Stimulated activated CD4-positive, alpha-beta T cell treated with anti-CD3 and anti-CD28 coated beads, Interleukin-2, amount 100 ng/mL, for 24 hours (primary cell): ENCODE measurements around the gene OSBPL10.
"Not testable (repeated sequence)": the region's sequence is repeated elsewhere in the genome, so short reads cannot be mapped to it uniquely, and the experiment has no call there.

Experiments
- DNase-seq, 2 donors: peaks; one replicate each; pipeline ENCODE4 v3.0.0-alpha.2; 2020

The OSBPL10 gene

DNA sequence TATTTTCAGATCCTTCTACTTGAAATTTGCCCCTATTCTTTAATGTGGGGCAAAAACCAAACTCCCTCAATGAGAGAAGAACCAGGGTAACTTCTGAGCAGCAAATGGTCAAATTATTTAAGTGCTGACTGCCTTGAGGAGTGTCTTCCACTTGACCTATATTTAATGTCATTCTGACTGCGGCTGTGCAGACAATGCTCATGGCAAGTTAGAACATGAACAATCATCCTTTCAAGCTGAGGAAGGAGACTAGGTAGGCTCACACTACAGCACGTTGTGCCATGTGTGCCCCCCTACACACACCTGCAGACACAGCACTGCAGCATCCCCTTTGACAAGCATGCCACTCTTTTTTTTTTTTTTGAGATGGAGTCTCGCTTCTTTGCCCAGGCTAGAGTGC is 98.2 kb downstream of the OSBPL10 start:
- no peak for DNase-seq

DNA sequence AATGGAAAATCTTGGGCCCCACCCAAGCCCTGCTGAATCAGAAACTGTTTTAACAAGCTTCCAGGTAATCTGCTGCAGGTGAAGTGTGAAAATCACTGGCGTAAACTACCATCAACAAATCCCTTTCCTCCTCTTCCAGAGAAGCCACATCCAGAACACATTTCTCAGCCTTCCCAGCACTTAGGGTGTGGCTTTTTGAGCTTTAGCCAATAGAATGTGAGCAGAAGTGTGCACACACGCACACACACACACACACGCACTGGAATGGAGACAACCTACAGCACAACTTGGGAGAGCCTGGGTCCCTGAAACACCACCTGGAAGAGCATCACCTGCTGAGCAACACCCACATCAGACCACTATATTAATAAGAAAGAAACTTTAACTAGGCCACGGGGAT is 98.6 kb downstream of the OSBPL10 start:
- DNase-seq: no peak

DNA sequence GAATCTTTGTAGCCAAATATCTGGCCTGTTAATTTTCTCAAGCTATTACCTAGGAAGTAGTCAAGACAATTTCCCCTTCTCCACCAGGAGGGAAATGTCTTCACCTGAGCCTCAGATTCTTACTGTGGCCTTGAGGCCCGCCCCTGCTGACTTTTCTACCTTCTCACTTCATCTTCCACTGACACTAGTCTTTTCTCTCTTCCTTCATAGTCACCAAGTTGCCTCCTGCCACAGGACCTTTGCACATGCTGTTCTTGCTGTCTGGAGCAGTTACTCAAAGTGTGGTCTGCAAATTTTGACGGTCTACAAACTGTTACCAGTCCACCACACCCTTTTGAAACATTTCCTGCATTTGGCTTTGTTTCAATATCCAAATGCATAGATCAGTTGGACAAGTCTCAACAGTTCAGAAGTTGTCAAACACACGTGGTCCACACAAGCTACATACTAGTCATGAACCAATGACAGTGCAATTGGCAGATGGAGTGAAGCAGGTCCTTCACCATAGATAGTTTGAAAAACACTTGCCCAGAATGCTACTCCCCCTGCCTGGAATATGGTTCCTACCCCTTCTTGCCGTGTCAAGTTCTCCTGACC is 100.5 kb downstream of the OSBPL10 start:
- DNase-seq: no peak

DNA sequence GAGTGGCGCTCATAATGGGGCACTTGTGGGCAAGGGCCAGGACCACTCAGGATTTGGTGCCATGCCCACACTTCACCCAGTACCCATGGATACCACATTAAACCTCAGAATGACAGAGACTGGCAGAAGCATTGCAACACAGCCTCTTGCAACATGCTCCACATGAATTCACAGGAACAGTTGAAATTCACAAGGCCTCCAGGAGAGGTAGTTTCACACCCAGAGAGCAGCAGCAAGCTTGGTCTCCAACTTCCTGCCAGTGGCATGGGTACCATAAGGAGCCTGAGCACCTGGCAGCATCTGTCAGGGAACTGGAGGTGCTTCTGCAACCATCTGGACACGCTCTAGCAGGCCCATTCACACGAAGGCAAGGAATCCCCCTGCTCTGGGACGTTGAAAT is 101.0 kb downstream of the OSBPL10 start:
- DNase-seq: no peak

DNA sequence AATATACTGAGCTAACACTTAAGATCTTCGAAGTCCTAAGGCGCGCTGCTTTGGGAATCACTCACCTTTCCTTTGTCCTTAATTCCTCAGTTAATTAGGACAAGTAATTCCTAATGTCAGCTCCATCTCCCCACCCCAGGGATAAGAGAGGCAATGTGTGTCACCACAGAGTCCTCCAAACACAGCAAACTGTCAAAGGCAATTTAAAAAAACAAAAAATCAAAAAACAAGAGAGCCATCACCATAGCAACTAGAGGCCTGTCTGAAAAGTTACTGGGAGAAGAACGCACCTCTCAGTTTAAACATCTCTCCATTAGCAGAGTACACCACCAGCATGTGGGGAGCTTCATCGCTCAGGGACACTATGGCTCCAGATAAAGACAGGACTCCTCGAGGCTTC is 101.7 kb downstream of the OSBPL10 start:
- DNase-seq: no peak

DNA sequence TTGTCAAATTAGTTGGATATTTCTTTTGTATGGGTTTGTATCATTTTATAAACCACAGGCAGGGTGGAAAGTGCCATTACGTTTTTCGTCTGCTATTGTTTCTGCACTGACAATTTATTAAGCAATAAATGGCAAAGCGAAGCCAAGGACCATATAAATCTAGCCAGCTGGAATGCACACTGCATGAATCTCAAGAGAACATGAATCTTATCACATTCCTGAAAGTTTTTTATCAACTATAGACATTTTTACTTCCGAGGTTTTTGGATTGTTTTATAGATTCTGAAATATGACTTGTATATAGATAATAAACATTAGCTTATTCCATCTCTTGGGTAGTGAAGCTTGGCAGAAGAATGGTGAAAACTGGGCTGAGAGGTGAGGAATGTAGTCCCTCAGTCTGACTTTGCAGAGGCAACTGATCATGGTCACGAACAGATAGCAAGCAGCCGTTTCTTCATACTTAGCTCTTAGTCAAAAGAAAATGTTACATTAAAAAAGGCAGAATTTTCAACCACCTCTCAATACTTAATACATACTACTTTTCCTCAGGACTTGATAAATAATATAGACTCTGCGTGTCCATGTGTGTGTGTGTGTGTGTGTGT is 102.7 kb downstream of the OSBPL10 start:
- DNase-seq: no peak

DNA sequence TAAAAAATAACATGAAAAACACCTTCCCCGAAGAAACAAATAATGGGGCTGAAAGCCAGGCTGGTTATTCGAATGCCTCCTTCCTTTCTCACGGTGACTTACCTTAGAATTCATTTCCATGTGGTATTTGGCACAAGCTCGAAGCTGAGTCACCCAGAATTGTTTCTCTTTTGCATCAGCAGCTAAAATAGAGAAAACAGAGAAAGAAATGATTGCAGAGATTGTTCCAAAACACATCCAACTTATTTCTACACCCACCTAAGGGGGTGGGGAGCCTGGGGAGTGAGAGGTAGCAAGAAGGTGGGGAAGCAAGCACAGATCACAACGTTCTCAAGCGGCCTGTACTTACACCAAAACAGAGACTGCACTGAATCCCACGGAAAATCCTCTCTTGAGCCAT is 104.7 kb downstream of the OSBPL10 start:
- DNase-seq: no peak

DNA sequence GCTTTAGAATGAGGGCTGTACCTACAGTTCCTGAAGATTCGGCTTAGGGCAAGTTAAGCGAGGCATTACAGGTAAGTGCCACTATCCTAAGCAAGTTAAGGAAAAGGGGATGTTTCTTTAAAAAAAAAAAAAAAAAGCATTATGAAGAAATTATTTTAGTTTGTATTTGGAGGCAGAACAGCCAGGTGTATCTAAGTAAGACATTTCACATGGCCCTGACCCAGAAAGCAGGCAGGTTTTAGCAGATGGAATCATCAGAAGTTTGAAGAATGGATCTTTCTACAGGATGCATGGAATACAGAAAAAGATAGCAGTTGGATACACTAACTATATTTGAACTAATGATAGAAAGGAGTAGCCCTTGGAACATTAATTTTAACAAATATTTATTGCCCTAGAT is 105.6 kb downstream of the OSBPL10 start:
- DNase-seq: no peak

DNA sequence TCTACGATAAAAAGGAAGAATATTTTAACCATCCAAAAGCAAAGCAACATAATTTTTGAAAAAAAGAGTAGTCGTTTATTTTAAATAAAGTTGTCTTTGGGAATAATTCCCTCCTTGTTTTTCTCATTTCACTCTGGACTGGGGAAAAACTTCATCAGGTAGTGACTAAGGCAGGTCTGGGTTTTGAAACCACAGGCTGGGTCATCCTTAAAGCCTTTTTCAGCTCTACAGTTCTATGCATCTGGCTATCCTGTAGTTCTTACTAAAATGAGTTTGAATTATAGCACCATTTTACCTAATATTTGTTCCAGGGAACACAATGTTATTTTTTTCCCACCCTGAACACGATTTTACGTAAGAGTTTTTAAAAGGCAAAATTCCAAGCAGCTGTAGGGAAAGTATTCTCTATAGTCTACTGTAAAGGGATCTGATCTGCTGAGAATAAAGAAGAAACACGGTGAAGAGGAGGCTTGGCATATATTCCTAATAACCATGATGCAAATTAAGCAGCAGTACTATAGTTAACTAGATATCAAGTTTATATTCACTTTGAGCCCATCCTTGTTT is 107.7 kb downstream of the OSBPL10 start:
- no peak for DNase-seq

DNA sequence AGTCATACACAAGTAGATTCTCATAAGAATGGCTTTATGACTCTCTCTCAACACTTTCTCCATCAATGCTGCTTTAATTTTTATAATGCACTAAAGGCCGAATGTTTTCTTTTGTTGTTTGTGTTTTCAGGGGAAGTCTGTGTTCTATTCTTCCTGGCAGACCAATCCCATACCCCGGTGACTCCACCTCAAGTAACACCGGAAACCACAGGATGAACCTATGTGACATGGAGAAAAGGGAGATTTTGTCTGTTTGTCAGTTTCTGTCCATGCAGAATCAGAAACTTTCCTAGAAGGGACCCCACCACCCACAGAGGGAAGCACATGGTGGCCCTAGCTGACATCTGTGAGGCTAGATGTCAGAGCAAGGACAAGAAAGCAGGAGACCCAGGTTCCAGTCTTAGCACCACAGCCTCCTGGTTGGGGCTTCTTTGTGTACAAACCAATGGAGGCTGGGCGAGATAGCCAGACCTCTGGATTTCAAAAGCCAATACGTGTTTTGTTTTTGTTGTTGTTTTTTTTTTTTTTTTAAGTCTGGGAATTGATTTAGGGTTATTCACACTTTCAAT is 109.0 kb downstream of the OSBPL10 start:
- no peak for DNase-seq

DNA sequence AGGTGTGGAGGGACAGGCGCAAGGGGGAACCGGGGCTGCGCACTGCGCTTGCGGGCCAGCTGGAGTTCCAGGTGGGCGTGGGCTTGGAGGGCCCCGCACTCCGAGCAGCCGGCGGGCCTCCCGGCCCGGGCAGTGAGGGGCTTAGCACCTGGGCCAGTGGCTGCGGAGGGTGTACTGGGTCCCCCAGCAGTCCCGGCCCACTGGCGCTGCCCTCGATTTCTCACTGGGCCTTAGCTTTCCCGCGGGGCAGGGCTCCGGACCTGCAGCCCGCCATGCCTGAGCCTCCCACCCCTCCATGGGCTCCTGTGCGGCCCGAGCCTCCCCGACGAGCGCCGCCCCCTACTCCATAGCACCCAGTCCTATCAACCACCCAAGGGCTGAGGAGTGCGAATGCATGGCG is 111.0 kb downstream of the OSBPL10 start:
- not testable (repeated sequence) for DNase-seq

DNA sequence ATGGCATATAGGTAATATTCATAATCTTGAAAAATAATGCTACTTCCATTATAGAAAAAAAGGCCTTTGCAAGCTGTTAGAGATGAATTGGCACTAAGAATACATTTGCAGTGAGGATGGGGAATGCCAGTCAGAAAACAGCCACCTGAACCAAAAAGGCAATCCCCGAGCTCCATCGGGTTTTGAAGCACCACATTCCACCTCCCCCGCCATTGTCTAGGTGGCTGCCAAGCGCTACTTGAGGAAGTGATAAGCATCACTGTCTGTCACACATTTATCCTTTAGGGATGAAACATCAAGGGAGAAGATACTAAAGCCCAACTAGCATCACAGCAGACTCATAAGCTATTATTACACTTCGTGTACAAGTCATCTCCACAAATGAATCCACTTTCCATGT is 112.8 kb downstream of the OSBPL10 start:
- no peak for DNase-seq

DNA sequence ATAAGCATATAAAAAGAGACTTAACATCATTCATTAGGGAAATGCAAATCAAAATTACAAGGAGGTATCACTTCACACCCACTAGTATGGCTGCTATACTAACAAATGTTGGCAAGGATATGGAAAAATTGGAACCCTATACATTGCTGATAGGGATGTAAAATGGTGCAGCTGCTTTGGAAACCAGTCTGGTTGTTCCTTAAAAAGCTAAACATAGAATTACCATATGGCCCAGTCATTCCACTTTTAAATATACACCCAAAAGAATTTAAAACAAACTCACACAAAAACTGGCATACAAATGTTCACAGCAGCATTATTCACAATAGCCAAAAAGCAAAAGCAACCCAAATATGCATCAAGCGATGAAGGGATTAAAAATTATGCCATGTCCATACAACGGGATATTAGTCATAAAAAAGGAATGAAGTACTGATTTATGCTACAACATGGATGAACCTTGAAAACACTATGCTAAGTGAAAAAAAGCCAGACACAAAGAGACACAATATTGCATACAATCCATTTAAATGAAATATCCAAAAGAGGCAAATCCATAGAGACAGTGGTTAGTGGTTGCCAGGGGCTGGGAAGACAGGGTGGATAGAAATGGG is 118.3 kb downstream of the OSBPL10 start:
- DNase-seq: no peak

DNA sequence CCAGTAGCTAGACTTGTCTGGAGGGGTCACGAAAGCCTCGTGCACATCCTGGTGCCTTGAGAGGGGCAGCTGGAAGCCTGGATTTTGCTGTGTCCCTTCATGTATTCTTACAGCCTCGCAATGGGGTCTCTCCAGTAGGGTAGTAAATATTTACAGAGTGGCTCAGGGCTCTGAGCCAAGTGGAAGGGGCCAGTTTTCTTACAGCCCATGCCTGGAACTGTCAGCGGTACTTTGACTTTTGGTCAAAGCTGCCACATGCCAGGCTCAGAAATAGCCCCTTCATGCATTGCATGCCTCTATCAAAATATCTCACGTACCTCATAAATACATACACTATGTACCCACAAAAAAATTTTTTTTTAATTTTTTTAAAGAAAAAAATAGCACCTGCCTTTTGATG is 119.2 kb downstream of the OSBPL10 start:
- DNase-seq: no peak

DNA sequence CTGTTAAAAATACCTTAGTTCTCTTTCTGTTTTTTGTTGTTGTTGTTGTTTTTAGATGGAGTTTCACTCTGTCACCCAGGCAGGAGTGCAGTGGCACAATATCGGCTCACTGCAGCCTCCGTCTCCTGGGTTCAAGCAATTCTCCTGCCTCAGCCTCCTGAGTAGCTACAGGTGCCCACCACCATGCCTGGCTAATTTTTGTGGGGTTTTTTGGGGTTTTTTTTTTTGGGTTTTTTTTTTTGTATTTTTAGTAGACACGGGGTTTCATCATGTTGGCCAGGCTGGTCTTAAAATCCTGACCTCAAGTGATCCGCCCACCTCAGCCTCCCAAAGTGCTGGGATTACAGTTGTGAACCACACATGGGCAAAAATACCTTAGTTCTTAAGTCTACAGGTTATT is 120.4 kb downstream of the OSBPL10 start:
- not testable (repeated sequence) for DNase-seq

DNA sequence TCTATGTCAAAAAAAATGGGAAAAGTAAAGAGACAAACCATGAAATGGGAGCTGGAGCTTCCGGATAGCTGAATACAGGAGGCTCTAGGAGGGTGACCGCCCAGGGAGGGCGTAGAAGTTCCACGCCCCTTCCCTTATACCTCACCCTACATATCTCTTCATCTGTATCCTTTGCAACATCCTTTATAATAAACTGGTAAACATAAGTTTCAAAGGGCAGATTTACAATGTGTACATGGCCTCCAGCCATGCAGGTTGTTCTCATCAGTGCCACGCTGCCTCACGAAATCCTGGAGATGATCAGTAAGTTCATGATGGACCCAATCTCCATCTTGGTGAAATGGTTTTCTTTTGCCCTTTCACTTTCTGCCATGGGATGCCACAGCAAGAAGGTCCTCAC is 121.8 kb downstream of the OSBPL10 start:
- no peak for DNase-seq

DNA sequence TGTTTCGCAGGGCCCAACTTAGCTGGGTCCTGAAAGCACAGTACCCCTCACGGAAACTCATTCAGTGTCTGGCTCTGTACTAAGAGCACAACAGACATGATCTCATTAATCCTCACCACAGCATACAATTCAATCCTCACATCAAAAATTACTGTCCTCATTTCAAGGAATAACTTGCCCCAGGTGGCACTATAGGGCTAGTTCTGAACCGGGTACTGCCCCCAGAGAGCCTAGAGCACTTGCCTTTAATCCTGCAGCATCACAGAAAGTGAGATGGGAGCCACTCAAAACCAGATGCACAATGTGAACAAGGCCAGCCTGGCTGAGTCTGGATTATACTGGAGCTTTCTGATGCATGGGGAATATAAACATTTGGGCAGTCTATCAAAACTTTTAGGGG is 122.6 kb downstream of the OSBPL10 start:
- no peak for DNase-seq

DNA sequence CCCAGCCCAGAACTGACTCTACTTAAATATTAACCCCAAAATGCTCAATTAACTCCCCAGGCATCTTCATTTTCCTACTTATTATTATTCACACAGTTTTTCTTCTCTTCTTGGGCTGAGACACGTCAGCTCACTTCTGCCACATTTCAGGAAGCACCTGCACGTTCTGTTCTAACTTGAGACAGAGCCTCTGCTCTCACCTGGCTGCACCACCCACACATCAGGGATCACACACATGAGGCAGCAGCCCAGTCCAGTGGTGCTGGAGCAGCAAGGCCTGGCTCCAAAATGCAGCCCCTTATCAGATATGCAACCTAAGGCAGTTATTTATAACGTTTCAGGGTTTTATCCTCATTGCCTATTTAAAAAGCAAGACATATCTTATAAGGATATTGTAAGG is 127.5 kb downstream of the OSBPL10 start:
- DNase-seq: no peak

DNA sequence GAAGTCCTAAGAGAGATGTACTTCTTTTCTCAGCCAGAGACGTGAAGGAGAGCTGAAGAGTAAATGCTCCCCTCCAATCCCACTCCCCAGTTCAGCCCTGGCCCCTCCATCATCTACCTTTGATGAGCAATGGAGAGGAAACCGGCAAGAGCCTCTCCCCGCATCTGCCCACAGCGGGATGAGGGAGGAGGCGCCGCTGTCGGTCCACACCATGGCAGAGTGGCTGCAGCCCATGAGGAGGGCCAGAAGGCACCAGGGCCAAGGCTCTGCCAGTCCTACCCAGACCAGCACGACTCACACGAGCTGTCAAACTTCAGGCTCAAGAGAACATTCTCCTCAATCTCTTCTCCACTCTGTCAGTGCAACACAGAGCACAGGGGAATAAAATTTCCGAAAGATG is 129.8 kb downstream of the OSBPL10 start:
- DNase-seq: no peak

DNA sequence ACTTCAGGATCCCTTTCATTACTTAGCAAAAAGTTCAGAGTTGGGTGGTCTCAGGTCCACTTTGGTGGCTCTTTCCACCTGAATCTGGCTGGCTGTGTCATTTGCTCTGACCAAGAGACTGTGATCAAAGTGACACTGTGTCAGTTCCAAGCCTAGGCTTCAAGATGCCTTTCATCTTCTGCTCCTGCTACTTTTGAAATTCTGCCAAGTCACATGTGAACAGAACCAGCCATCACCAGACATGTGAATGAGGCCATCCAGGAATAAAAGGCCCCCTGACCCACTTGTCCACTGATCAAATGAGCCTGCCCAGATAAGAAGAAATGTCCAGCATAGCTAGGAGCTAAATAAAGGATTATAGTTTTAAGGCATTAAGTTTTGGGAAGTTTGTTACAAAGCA is 132.2 kb downstream of the OSBPL10 start:
- no peak for DNase-seq

DNA sequence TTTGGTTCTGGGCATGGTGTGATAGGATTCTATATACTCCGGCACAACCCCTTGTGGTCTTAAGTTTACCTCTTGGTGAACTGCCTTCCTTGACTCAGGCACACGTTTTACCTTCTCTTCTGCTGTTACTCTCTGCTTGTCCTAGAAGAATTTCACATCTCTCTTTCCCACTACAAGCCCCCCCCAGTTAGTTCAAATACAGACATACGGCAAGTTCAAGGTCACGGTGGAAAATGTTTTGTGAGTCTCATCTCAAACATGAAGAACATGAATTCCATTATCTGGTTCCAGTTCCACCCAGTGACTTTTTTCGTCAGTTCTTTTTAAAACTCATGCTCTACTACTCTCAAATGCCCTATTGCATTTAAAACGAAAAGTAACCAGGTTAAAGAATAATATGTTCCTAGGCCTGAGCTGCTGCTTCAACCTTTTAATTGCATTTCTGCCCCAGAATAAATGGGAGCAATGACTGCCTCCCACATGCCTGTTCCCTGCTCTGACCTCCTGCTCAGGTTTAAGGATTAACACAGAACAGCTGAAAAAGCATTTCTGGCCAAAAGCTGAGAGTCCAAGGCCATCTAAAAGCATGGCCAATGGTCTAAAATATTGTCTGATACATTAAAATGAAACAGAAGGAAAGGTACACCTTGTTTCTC is 132.8 kb downstream of the OSBPL10 start:
- no peak for DNase-seq

DNA sequence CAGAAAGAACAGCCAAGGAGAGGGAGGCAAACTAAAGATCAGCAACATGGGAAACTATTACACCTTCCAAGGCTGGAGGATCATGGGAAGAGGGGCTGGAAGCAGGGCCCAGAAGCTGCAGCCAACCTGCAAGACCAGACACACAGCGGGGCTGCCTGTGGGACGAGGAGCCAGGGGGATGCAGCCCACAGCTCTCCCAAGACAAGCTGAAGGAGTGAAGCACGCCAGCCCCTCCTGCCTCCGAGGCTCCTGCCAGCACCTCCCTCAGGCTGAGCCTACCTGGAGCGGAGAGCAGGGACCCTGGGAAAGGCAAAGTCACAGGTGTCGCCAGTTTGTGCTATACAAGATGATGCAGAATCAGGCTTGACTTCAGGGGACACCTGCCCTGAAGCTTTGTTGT is 133.3 kb downstream of the OSBPL10 start:
- DNase-seq: no peak

DNA sequence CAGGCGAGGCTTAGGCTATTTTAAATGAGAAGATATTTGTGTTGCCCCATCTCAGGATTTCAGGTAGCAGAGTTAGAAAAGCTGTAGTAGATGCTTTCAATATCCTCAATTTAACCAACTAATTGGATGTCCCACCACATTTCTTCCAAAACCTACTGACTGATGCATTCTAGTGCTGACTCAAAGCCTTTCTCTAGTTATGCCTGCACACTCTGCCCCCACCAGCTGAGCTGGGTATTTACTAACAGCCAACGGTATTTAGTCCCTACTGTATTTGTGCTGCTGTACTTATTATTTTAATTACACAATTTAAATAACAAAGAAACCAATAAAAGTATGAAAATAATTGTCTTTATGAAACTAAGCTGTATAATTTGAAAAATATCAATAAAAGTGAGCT is 139.5 kb downstream of the OSBPL10 start:
- DNase-seq: no peak

DNA sequence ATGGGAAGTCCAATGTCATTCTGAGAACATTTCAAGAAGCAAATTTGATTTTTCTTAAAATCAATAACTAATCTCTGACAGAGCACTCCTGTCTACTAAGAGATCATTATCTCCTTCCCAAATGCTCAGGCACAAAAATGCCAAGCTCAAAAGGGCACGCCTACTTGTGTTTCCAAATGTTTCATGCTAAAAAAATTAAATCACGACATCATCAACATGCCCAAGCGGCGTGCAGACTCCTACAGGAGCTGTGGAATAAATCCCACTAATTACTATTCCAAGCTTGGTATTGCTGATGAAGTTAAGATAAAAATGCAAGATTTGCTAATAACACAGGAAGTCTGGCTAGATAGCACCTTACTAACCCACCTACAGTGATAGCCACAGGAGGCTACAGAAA is 140.8 kb downstream of the OSBPL10 start:
- no peak for DNase-seq
